ENCODE data around the gene GNAI1.

The GNAI1 gene

DNA sequence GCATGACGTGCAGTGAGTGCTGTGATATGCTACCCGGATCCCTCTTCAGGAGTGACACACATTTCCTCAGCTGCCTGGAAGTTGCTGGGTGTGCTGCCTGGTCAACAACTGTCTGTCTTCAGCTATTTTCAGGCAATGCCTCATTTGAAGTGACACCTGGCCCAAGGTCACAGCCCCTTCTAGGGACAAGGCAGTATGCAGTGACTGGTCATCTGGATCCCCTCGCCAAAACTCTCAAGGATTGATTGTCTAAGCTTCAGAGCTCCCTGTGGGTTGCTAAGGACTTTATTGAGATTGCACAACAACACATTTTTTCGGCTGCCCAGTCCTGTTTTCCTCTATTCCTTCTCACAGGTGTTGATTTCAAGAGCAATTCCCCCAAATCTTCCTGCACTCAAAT is 108.8 kb downstream of the GNAI1 start:
- H3K4me1 ChIP-seq (ENCODE audit: control insufficient read depth, low read length), result no peaks in the 10 kb centered on the region
- H3K4me2 ChIP-seq (ENCODE audit: low read length), result no peak overlapping the region
- H3K9me3 ChIP-seq (ENCODE audit: control insufficient read depth, insufficient read depth, low read length), result 0 out of 2 replicates have a peak, but pooled peaks cover 3% of the 10 kb centered on the region
- no peaks in the 10 kb centered on the region for H4K20me1 ChIP-seq (ENCODE audit: control insufficient read depth, insufficient read depth, low read depth, low read length)
- H3K9me2 ChIP-seq (replicated peaks; ENCODE audit: control insufficient read depth, low read length), result no peaks in the 10 kb centered on the region
- TF ChIP-seq CTCF (IDR thresholded peaks at IDR 0.05; ENCODE audit: low read depth, low read length, poor library complexity, severe bottlenecking), result no peak
- TF ChIP-seq EZH2phosphoT487 (IDR thresholded peaks at IDR 0.05; ENCODE audit: borderline replicate concordance, low read length), result no peak
- no peak overlapping the region for H3K4me3 ChIP-seq (ENCODE audit: low read length)
- no peak overlapping the region for H3K27ac ChIP-seq (ENCODE audit: low read depth, low read length)
- H3K79me2 ChIP-seq (ENCODE audit: control insufficient read depth, low read length), result no peaks in the 10 kb centered on the region
- no peaks in the 10 kb centered on the region for H3K36me3 ChIP-seq (ENCODE audit: control insufficient read depth, low read length)
- H3K27me3 ChIP-seq (ENCODE audit: control insufficient read depth, low read length), result no peaks in the 10 kb centered on the region
- no peaks in the 10 kb centered on the region for H3F3A ChIP-seq (ENCODE audit: control insufficient read depth, insufficient read depth)

DNA sequence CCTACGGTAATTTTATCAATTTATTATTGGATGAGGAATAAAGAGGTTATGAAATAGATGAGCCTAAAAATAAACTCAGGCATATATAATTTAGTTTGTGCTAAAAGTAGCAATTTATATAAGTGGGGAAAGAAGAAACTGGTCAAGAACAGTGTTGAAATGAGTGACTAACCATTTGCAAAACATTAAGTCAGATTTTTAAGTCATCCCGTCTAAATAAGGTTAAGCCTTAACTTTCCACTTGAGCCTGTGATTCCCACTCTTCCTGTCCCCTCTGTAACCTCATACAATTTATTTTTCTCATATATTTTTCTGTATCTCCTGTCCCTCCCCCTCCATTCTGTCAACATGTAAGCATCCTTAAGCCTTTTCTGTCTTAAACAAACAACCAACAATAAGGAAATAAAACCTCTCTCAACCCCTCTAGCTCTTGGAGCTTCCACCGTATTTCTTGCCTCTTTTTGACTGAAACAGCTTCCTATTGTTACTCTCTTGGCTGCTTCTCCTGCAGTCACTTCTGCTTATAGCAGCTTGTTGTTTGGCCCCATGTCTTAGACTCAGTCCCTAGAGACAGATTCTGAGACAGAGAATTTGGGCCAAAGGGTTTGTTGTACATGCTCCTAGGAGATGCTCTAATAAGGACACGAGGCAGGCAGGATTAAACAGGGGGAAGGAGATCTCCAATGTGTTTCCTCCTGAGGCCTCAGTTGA is 109.7 kb downstream of the GNAI1 start:
- 0 out of 2 replicates have a peak, but pooled peaks cover 3% of the 10 kb centered on the region for H3K9me3 ChIP-seq (ENCODE audit: control insufficient read depth, insufficient read depth, low read length)

DNA sequence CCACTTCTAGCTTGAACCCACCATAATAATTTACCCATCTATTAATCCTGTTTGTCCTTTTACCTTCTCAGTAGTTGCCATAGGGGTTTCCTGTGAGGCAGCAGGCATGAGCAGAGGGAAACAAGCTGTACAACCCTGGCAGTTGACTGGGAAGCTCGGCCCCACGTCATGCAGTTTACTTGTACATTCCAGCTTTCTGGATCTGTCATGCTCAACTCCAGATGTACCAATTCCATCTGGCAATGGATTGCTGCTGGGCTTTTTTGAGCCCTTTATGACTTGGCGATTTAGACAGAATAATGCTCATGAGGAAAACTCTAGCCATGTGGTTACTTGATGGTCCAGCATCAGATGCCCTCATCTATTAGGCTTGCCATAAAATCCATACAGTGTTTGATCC is 112.5 kb downstream of the GNAI1 start:
- H3K4me2 ChIP-seq (ENCODE audit: low read length), result no peak overlapping the region

More for the DNA sequence above, 109.7 kb downstream of the GNAI1 start:
- no peaks in the 10 kb centered on the region for H3K9me2 ChIP-seq (replicated peaks; ENCODE audit: control insufficient read depth, low read length)
- H3K4me3 ChIP-seq (ENCODE audit: low read length), result no peak overlapping the region
- TF ChIP-seq EZH2phosphoT487 (IDR thresholded peaks at IDR 0.05; ENCODE audit: borderline replicate concordance, low read length) (no peak), CTCF (IDR thresholded peaks at IDR 0.05; ENCODE audit: low read depth, low read length, poor library complexity, severe bottlenecking) (no peak)
- no peaks in the 10 kb centered on the region for H3K79me2 ChIP-seq (ENCODE audit: control insufficient read depth, low read length)
- no peaks in the 10 kb centered on the region for H3K36me3 ChIP-seq (ENCODE audit: control insufficient read depth, low read length)
- no peaks in the 10 kb centered on the region for H3F3A ChIP-seq (ENCODE audit: control insufficient read depth, insufficient read depth)
- H3K27me3 ChIP-seq (ENCODE audit: control insufficient read depth, low read length), result no peaks in the 10 kb centered on the region
- H4K20me1 ChIP-seq (ENCODE audit: control insufficient read depth, insufficient read depth, low read depth, low read length), result no peaks in the 10 kb centered on the region
- H3K27ac ChIP-seq (ENCODE audit: low read depth, low read length), result no peak overlapping the region
- H3K4me2 ChIP-seq (ENCODE audit: low read length), result no peak overlapping the region
- H3K4me1 ChIP-seq (ENCODE audit: control insufficient read depth, low read length), result no peaks in the 10 kb centered on the region

More for the DNA sequence above, 112.5 kb downstream of the GNAI1 start:
- Histone ChIP-seq H3K9me2 (replicated peaks; ENCODE audit: control insufficient read depth, low read length) (no peaks in the 10 kb centered on the region), H3K79me2 (ENCODE audit: control insufficient read depth, low read length) (no peaks in the 10 kb centered on the region), H3K27me3 (ENCODE audit: control insufficient read depth, low read length) (no peaks in the 10 kb centered on the region), H4K20me1 (ENCODE audit: control insufficient read depth, insufficient read depth, low read depth, low read length) (no peaks in the 10 kb centered on the region), H3F3A (ENCODE audit: control insufficient read depth, insufficient read depth) (no peaks in the 10 kb centered on the region), H3K9me3 (ENCODE audit: control insufficient read depth, insufficient read depth, low read length) (0 out of 2 replicates have a peak, but pooled peaks cover 8% of the 10 kb centered on the region), H3K27ac (ENCODE audit: low read depth, low read length) (no peak overlapping the region), H3K36me3 (ENCODE audit: control insufficient read depth, low read length) (no peaks in the 10 kb centered on the region), H3K4me1 (ENCODE audit: control insufficient read depth, low read length) (no peaks in the 10 kb centered on the region), H3K4me3 (ENCODE audit: low read length) (no peak overlapping the region)
- TF ChIP-seq EZH2phosphoT487 (IDR thresholded peaks at IDR 0.05; ENCODE audit: borderline replicate concordance, low read length) (no peak), CTCF (IDR thresholded peaks at IDR 0.05; ENCODE audit: low read depth, low read length, poor library complexity, severe bottlenecking) (no peak)
